Measurements from ENCODE around the gene FAM234A.
"Not testable (repeated sequence)": the region's sequence is repeated elsewhere in the genome, so short reads cannot be mapped to it uniquely, and the experiment has no call there.

FAM234A gene

DNA sequence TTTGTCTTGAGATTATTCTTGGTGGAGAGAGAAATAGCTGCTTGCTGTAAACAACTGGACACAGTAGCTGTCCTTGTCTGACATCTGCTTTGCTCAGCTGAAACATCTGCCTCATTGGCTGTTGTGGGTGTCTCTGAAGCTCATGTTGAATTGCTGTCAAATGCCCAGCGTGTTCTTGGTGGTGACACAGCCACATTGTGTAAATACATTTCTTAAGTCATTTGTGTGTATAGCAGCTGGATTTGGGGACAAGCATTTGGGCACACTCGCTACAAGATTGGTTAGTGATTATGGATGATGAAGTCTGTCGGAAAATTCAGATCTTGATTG lies 5.3 kb downstream of the FAM234A start:
- no peak for DNase-seq

DNA sequence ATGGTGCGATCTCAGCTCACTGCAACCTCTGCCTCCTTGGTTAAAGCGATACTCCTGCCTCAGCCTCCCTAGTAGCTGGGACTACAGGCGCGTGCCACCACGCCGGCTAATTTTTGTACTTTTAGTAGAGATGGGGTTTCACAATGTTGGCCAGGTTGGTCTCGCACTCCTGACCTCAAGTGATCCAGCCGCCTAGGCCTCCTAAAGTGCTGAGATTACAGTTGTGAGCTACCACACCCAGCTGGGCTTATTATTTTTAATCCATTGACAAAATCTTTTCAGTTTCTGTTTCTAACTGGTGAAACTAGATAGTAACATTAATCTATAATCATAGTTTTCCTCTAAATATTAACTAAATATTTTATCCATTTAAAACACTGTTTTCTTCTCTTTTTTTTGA lies 5.9 kb downstream of the FAM234A start:
- no peak for DNase-seq

DNA sequence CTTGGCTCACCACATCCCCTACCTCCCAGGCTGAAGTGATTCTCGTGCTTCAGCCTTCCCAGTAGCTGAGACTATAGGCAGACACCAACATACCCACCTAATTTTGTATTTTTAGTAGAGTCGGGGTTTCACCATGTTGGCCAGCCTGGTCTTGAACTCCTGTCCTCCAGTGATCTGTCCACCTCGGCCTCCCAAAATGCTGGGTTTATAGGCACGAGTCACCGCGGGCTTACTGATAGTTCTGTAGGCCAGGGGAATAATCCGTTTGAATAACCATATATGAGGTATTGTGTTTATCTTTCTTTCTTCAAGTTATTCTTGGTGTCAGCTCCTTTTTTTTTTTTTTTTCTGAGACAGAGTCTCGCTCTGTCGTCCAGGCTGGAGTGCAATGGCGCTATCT lies 7.7 kb downstream of the FAM234A start:
- DNase-seq: no peak

DNA sequence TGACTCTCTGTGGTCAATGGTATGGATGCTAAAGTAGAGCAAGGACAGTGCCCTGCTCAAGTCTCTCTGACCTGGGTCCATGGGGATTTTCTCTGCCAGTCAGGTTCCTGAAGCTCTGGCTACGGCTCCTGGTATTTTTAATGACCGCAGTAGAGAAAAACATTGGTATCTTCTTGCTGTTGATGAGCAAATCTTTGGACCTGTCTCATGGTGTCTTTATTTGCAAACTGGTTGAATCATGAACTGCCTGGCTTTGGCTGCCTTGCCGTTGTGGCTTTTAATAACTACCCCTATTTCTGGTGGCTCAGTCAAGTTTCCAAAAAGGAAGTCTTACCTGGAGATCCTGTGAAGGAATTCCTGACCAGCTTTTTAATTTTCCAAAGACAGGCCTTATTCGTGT lies 8.7 kb downstream of the FAM234A start:
- DNase-seq: no peak

DNA sequence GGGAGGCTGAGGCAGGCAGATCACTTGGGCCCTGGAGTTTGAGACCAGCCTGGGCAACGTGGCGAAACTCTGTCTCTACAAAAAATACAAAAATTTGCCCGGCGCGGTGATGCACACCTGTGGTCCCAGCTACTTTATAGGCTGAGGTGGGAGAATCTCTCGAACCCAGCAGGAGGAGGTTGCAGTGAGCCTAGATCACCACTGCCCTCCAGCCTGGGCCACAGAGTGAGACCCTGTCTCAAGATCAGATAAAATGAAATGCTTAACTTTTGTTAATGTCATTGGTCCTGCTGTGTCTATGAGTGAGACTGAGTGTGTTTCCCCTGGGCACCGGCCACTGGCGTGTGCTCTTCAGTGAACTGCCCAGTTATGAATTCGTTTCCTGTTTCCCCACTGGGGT lies 10.5 kb downstream of the FAM234A start:
- DNase-seq: no peak

DNA sequence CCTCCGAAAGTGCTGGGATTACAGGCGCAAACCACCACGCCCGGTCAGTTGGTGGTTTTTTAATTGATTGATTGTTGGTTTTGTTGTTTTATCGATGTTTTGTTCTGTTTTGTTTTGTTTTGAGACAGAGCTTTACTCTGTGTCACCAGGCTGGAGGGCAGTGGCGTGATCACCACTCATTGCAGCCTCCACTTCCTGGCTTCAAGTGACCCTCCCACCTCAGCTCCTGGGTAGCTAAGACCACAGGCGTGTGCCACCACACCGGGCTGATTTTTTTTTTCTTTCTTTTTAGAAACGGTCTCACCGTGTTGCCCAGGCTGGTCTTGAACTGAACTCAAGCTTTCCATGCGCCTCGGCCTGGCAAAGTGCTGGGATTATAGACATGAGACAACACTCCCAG lies 12.4 kb downstream of the FAM234A start:
- no peak for DNase-seq

DNA sequence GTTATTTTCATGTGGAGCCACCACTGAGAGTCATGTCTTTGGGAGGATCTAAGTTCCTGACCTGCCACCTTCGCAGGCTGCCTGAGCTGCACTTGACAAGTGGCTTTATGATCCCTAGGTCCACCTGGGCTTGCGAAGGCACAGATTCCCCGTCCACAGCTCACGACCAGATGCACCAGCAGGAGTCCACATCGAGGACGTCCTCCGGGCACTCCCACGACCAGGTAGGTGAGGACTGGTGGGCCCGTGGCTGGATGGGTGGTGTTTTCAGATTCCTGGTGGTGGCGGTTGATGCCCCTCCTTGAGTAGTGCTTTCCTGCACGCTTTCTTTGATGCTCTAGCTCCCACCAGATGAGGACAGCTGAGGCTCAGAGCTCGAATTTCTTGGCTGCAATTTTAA lies 14.8 kb downstream of the FAM234A start:
- no peak for DNase-seq

DNA sequence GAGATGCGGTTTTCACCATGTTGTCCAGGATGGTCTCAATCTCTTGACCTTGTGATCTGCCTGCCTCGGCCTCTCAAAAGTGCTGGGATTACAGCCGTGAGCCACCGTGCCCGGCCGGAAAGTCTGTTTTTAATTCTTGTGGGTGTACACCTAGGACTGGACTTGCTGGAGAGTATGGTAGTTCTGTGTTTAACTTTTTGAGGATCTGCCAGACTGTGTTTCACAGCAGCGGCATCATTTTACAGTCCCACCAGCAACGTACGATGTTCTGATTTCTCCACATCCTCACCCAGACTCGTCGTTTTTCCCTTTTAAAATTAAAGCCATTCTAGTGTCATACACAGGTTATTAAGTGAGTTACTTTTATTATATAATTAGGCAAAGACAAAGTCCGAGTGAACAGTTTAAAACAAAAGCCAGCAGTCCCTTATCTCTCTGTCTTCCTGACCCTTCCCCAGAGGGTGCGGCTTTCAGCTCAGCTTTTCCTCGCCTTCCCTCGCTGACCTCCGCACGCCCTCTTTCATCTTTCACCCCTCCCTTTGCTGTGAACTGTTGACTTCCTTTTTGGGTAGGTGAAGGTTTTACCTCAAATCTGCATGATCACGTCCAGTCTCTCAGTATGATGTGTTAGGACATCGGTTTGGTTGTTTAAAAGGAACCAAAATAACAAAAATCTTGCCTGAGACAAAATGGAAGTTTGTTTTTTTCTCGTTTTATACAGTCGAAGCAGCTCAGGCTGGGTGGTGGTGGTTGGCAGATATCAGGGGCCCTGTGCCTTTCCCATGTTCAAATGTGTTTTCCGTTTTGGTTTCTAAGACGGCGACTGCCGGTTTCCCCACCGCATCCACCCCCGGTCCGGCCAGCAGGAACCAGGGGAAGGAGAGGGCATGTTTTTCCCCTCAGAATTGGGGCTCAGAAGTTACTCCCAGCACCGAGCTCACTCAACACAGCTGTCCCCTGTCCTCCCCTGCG lies 18.0 kb downstream of the FAM234A start:
- DNase-seq: peak; percentile 51

DNA sequence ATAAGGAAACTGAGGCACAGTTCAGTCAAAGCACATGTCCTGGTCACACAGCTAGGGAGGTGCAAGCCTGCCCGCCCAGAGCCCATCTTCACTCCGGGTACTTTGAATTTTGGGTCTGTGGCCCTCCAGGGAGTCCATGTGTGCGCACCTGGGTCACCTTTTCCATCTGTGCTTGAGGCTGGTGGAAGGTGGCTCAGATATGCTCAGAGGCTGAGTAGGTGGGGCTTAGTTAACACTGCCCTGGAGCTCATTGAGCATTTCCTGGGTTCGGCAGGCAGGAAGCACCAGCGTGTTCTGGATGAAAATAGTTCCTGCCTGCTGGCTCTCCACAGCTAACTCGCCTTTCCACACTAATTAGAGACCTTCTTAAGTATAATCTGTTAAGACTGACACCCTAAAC lies 19.2 kb downstream of the FAM234A start:
- no peak for DNase-seq

DNA sequence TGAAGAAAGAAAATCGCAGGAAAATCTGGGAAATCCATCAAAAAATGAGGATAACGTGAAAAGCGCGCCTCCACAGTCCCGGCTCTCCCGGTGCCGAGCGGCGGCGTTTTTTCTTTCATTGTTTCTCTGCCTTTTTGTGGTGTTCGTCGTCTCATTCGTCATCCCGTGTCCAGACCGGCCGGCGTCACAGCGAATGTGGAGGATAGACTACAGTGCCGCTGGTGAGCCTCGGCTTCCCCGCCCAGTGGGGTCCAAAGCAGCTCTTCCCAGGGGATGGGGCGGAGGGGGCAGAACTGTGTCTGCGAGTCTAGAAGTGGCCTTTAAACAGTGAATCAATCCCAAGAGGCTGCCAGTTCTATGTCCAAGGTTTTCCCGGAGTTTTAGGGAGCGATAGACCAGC lies 19.8 kb downstream of the FAM234A start:
- no peak for DNase-seq

DNA sequence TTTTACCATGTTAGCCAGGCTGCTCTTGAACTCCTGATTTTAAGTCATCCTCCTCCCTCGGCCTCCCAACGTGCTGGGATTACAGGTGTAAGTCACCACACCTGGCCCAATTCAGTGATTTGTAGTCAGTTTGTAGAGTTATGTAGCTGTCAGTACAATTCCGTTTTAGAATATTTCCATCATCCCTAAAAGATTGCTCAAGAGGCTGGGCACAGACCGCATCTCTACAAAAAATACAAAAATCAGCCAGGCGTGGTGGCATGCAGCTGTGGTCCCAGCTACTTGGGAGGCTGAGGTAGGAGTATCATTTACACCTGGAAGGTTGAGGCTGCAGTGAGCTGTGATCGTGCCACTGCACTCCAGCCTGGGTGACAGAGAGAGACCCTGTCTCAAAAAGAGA lies 20.6 kb downstream of the FAM234A start:
- no peak for DNase-seq

DNA sequence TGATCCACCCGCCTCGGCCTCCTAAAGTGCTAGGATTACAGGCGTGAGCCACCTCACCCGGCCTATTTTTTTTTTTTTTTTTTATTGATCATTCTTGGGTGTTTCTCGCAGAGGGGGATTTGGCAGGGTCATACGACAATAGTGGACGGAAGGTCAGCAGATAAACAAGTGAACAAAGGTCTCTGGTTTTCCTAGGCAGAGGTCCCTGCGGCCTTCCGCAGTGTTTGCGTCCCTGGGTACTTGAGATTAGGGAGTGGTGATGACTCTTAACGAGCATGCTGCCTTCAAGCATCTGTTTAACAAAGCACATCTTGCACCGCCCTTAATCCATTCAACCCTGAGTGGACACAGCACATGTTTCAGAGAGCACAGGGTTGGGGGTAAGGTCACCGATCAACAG lies 23.5 kb downstream of the FAM234A start:
- DNase-seq: not testable (repeated sequence)

DNA sequence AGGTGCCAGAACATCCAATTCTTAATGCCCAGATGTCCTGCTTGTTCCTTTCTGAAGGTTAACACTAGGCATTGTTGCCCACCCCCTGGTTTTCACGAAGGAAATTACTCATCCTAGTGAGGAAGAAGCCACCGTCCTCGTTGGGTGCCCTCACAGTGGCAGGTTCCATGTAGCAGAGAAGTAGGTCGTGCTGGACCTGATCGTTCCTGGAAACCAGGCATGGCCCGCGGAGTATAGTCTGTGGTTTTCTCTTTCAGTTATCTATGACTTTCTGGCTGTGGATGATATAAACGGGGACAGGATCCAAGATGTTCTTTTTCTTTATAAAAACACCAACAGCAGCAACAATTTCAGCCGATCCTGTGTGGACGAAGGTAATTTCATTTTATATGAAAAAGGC lies 24.6 kb downstream of the FAM234A start:
- no peak for DNase-seq

DNA sequence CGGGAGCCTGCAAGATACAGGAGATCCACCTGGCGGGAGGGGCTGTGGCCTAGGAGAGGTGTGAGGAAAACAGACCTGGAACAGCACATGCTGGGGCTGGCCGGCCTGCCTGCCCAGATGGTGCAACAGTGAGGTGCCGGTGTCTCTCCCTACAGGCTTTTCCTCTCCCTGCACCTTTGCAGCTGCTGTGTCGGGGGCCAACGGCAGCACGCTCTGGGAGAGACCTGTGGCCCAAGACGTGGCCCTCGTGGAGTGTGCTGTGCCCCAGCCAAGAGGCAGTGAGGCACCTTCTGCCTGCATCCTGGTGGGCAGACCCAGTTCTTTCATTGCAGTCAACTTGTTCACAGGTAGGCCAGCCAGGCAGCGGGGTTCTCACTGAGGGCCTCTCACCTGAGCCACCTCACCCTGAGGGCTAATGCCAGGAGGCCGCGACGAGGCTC lies 25.2 kb downstream of the FAM234A start:
- DNase-seq: no peak

DNA sequence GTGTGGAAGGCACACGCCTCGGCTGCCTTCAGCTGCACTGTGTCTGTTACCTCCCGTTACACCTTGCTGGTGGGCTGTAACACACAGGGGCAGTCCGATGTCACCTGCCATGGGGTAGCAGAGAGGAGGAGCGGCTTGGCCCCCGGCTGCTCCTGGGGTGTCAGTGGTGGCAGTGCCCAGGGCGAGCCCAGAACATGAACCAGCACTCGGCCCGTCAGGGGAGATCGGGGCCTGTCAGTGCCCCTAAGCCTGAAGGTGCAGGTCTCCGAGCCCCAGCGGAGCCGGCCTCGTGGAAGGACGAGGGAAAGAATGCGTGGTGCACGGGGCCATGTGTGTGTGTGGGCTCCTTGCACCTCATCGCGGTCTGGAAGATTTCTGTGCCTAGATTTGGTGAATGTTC lies 25.7 kb downstream of the FAM234A start:
- no peak for DNase-seq

DNA sequence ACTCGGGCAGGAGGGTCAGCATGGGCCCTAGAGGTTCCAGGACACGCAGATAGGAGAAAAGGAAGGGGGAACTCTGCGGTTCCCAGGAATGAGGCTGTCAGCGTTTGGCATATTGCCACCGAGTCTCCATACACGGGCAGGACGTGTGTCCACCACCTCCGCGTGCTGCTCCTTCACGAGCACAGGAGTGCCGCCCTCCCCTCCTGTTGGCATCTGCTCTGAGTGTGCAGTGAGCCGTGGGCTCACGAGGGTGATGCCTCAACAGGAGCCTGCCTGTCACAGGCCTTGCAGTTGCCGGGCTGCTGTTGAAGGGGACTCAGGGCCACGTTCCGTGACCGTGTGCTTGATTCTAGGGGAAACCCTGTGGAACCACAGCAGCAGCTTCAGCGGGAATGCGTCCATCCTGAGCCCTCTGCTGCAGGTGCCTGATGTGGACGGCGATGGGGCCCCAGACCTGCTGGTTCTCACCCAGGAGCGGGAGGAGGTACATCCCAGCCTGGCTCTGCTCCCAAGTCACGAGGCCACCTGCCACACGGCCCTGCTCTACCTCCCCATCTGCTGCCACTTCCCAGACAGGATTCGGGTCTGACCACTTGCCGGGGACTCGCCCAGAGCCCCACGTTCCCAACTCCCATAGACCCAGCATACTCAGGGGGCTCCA lies 26.5 kb downstream of the FAM234A start:
- no peak for DNase-seq

DNA sequence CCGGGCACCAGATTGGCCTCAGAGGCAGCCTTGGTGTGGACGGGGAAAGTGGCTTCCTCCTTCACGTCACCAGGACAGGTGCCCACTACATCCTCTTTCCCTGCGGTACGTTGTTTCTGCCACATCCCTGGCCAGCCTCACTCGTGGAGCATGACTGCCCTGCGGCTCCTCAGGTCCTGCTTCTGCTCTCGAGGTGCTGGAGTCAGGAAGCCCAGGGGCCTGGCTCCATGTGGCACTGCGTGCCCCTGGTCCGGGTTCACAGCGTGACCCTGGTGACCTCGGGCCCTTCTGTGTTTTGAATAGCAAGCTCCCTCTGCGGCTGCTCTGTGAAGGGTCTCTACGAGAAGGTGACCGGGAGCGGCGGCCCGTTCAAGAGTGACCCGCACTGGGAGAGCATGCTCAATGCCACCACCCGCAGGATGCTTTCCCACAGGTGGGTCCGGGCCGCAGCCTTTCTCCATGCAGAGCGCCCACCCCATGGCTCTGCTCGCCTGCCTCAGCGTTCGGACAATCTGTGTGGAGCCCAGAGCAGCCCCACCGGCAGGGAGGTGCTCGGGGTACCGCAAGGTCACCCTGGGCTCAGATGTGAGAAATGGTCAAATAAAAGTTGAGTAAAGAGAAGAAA lies 27.6 kb downstream of the FAM234A start:
- DNase-seq: no peak

DNA sequence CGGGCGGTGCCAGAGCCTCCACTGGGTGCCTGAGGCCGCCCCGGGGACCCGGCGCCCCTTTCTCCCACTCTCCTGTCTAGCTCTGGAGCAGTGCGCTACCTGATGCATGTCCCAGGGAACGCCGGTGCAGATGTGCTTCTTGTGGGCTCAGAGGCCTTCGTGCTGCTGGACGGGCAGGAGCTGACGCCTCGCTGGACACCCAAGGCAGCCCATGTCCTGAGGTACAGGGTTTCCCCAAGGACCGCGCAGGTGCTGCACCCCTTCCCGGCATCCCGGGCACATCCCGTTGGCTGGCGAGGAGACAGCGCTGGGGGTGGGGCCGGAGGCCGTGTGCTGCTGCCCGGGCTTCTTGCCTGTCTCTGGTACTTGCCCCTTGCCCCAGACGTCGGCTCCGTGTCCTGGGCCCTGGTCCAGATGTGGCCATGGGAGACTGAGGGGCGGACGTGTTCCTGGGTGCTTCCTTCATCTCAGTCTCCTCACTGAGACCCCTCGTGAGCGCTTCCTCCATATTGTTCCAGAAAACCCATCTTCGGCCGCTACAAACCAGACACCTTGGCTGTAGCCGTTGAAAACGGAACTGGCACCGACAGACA lies 28.7 kb downstream of the FAM234A start:
- DNase-seq: no peak

DNA sequence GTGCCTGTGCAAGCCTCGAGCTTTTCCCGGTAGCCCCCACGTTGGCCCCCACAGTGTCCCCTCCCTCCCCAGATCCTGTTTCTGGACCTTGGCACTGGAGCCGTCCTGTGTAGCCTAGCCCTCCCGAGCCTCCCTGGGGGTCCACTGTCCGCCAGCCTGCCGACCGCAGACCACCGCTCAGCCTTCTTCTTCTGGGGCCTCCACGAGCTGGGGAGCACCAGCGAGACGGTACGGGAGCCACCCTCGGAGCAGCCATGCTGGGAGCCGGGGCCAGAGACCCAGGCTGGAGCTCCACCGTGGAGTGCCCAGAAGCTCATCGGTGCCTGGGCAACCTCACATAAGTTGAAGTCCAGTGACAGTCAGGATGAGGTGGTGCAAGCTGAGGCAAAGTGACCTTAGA lies 29.3 kb downstream of the FAM234A start:
- no peak for DNase-seq

DNA sequence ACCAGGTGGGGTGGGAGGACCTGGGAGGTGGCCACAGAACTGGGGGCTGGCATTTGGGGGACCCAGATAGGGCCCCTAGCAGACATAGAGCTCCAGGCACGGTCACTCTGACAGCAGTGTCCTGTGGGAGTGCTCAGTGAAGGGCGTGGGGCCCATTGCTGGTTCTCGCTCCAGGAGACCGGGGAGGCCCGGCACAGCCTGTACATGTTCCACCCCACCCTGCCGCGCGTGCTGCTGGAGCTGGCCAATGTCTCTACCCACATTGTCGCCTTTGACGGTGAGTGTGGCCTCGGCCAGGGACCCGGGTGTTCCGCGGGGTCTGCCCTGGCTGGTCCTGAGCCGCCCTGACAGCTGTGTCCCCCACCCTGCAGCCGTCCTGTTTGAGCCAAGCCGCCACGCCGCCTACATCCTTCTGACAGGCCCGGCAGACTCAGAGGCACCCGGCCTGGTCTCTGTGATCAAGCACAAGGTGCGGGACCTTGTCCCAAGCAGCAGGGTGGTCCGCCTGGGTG lies 29.9 kb downstream of the FAM234A start:
- DNase-seq: no peak

DNA sequence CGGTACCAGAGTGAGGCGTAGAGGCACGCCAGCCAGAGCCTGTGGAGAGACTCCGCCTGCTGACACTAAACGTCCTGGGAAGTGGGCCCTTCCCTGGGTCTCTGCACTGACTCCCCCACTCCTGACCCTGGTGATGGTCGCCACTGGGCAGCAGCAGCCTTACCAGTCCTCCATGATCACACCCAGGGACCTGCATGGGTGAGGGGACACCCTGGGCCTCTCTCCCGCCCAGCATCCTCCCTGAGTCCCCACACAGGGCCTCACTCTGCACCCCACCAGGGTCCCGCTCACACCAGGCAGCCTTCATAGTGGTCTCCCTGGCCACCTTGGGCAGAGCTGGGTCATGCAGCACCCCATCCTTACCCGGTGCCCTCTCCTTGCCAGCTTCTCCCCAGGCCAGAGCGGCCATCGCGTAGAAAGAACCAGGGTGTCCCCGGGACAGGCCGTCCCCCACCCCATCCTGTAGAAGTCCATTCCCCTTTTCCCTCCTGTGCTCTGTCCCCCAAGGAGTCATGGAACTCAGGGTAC lies 30.4 kb downstream of the FAM234A start:
- no peak for DNase-seq

DNA sequence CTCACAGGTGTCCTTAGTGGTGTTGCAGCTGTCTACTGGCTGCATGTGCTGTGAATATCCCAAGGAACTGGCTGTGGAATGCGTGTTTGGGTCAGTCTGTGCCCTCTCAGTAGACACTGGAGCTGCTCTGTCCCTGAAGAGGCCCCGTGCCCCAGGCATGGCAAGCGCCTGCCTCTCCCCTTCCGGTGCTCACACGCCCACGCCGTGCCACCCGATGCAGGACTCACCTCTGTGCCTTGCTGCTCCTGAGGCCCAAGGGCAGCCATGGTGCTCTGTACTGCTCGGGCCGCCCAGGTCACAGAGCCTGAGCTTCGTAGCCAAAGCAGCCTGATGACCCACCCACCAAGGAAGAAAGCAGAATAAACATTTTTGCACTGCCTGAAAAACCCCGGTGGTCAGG lies 31.1 kb downstream of the FAM234A start:
- DNase-seq: no peak
